H9 (cell line): ENCODE measurements around the gene EPO. TPM values are rescaled to one million over a fixed set of nuclear protein-coding genes. Genes with fewer than 3 reads are reported as not detected.

Experiments
- DNase-seq: peaks from one replicate; pipeline ENCODE4 v3.0.0-alpha.2; 2017
- H2AFZ ChIP-seq: one replicate; pipeline ENCODE4 v1.6.1; 2013; ENCODE audit warnings: mild to moderate bottlenecking, low read length, control low read depth, moderate library complexity
- H2AK5ac ChIP-seq: 2 replicates; pipeline ENCODE4 v1.6.1; 2013; ENCODE audit warnings: low read length, control low read depth, mixed read lengths; ENCODE audit not compliant: insufficient read length
- H2BK120ac ChIP-seq: one replicate; pipeline ENCODE4 v1.6.1; 2013; ENCODE audit warnings: low read depth, mild to moderate bottlenecking, low read length, control low read depth, inconsistent platforms; ENCODE audit not compliant: poor library complexity, severe bottlenecking
- H2BK12ac ChIP-seq: 2 replicates; pipeline ENCODE4 v1.6.1; 2013; ENCODE audit warnings: low read length, control low read depth, mixed read lengths, low read depth; ENCODE audit not compliant: insufficient read length
- H2BK15ac ChIP-seq: 2 replicates; pipeline ENCODE4 v1.6.1; 2013; ENCODE audit warnings: low read depth, low read length, control low read depth
- H2BK20ac ChIP-seq: one replicate; pipeline ENCODE4 v1.6.1; 2013; ENCODE audit warnings: low read depth, mild to moderate bottlenecking, low read length, control low read depth, inconsistent platforms; ENCODE audit not compliant: poor library complexity, severe bottlenecking
- H2BK5ac ChIP-seq: 2 replicates; pipeline ENCODE4 v1.6.1; 2013; ENCODE audit warnings: low read length, control low read depth, mixed read lengths; ENCODE audit not compliant: insufficient read length
- H3K14ac ChIP-seq: 2 replicates; pipeline ENCODE4 v1.6.1; 2013; ENCODE audit warnings: low read length, control low read depth; ENCODE audit not compliant: insufficient read depth
- H3K18ac ChIP-seq: 2 replicates; pipeline ENCODE4 v1.6.1; 2013; ENCODE audit warnings: low read depth, mild to moderate bottlenecking, mixed read lengths, low read length, control low read depth; ENCODE audit not compliant: insufficient read length
- H3K23ac ChIP-seq: 2 replicates; pipeline ENCODE4 v1.6.1; 2013; ENCODE audit warnings: low read length, control low read depth, mixed read lengths, low read depth; ENCODE audit not compliant: insufficient read length
- H3K23me2 ChIP-seq: 2 replicates; pipeline ENCODE4 v1.6.1; 2013; ENCODE audit warnings: low read depth, mild to moderate bottlenecking, mixed read lengths, low read length, control low read depth; ENCODE audit not compliant: insufficient read length, poor library complexity, severe bottlenecking
- H3K27ac ChIP-seq: 2 replicates; pipeline ENCODE4 v1.5.1; 2013; ENCODE audit warnings: low read length, control low read depth, mixed read lengths, low read depth; ENCODE audit not compliant: insufficient read length
- H3K27me3 ChIP-seq: 2 replicates; pipeline ENCODE4 v1.6.1; 2013; ENCODE audit warnings: low read length, control low read depth, inconsistent platforms; ENCODE audit not compliant: insufficient read depth
- H3K4ac ChIP-seq: 2 replicates; pipeline ENCODE4 v1.6.1; 2013; ENCODE audit warnings: low read depth, mild to moderate bottlenecking, control low read depth, inconsistent platforms, low read length, moderate library complexity
- H3K4me1 ChIP-seq: 2 replicates; pipeline ENCODE4 v1.6.1; 2013; ENCODE audit warnings: low read length, control low read depth, inconsistent platforms; ENCODE audit not compliant: insufficient read depth
- H3K4me2 ChIP-seq: 2 replicates; pipeline ENCODE4 v1.6.1; 2013; ENCODE audit warnings: low read length, control low read depth, mixed read lengths; ENCODE audit not compliant: insufficient read length, insufficient read depth
- H3K56ac ChIP-seq: 2 replicates; pipeline ENCODE4 v1.6.1; 2013; ENCODE audit warnings: low read depth, mild to moderate bottlenecking, mixed read lengths, low read length, control low read depth; ENCODE audit not compliant: insufficient read length
- H3K79me1 ChIP-seq: 2 replicates; pipeline ENCODE4 v1.6.1; 2013; ENCODE audit warnings: low read depth, mild to moderate bottlenecking, moderate library complexity, low read length, control low read depth, inconsistent platforms; ENCODE audit not compliant: insufficient read depth, poor library complexity, severe bottlenecking
- H3K79me2 ChIP-seq: 2 replicates; pipeline ENCODE4 v1.6.1; 2013; ENCODE audit warnings: low read length, control low read depth, inconsistent platforms; ENCODE audit not compliant: insufficient read depth
- H3K9ac ChIP-seq: 2 replicates; pipeline ENCODE4 v1.6.1; 2013; ENCODE audit warnings: low read length, control low read depth, mixed read lengths; ENCODE audit not compliant: insufficient read length; ENCODE audit errors: extremely low read depth
- H3K9me3 ChIP-seq: one replicate; pipeline ENCODE4 v1.6.1; 2013; ENCODE audit warnings: low read depth, low read length, inconsistent platforms; ENCODE audit not compliant: control insufficient read depth
- H3T11ph ChIP-seq: one replicate; pipeline ENCODE4 v1.6.1; 2013; ENCODE audit warnings: mild to moderate bottlenecking, low read length, control low read depth, inconsistent platforms
- H4K20me1 ChIP-seq: one replicate; pipeline ENCODE4 v1.6.1; 2013; ENCODE audit not compliant: control insufficient read depth, insufficient read length, insufficient read depth
- H4K5ac ChIP-seq: 2 replicates; pipeline ENCODE4 v1.6.1; 2013; ENCODE audit warnings: low read depth, mild to moderate bottlenecking, mixed read lengths, low read length, control low read depth; ENCODE audit not compliant: insufficient read length
- H4K8ac ChIP-seq: replicated peaks from 2 replicates; pipeline ENCODE4 v1.6.1; 2013; ENCODE audit warnings: low read length, control low read depth, mixed read lengths, low read depth; ENCODE audit not compliant: insufficient read length
- H4K91ac ChIP-seq: 2 replicates; pipeline ENCODE4 v1.6.1; 2013; ENCODE audit warnings: low read depth, mild to moderate bottlenecking, moderate library complexity, mixed read lengths, low read length, control low read depth; ENCODE audit not compliant: insufficient read length
- H3K27ac Mint-ChIP-seq, 3 experiments: 2 replicates in 2 of 3; 3 replicates in 1 of 3; pipeline ENCODE4 v1.8.0; 2020 to 2021; ENCODE audit warnings: mixed read lengths in 3 of 3, mild to moderate bottlenecking in 1 of 3, moderate library complexity in 1 of 3
- H3K27me3 Mint-ChIP-seq: 2 replicates; pipeline ENCODE4 v1.8.0; 2021; ENCODE audit warnings: low read depth, mild to moderate bottlenecking, moderate library complexity, mixed read lengths
- H3K36me3 Mint-ChIP-seq, 3 experiments: 2 replicates in 2 of 3; 3 replicates in 1 of 3; pipeline ENCODE4 v1.8.0; 2020 to 2021; ENCODE audit warnings: low read depth in 3 of 3, mixed read lengths in 3 of 3; ENCODE audit not compliant: insufficient read depth in 1 of 3
- H3K4me1 Mint-ChIP-seq, 2 experiments: 2 replicates each; pipeline ENCODE4 v1.8.0; 2020; ENCODE audit warnings: mixed read lengths in 2 of 2
- H3K4me3 Mint-ChIP-seq, 2 experiments: 2 replicates in 1 of 2; 3 replicates in 1 of 2; pipeline ENCODE4 v1.8.0; 2020 to 2021; ENCODE audit warnings: mild to moderate bottlenecking in 2 of 2, mixed read lengths in 2 of 2, moderate library complexity in 1 of 2
- H3K9me3 Mint-ChIP-seq, 2 experiments: 2 replicates in 1 of 2; 3 replicates in 1 of 2; pipeline ENCODE4 v1.8.0; 2020; ENCODE audit warnings: mild to moderate bottlenecking in 2 of 2, mixed read lengths in 2 of 2, moderate library complexity in 1 of 2
- CTCF ChIP-seq: fragments of 200-600 bp; sonication (generic); conservative IDR thresholded peaks from 3 replicates; pipeline ENCODE4 v1.8.0; 2021; ENCODE audit warnings: antibody characterized with exemption, mild to moderate bottlenecking
- WGBS: extraction: QIAGEN DNeasy Blood & Tissue Kit; methylation state at CpG from one replicate; pipeline ENCODE4 v1.1.7; 2013; ENCODE audit warnings: missing lambda C conversion rate, low lambda C conversion rate, mixed read lengths; ENCODE audit not compliant: insufficient read length; ENCODE audit errors: extremely low coverage; 5-methylcytosine and 5-hydroxymethylcytosine counted together
- total RNA-seq: library from RNA; stranded (reverse); gene quantifications from 2 replicates; pipeline ENCODE4 v1.2.1, GENCODE V29; 2021

The EPO gene
- total RNA-seq, 1 experiment from 2014 or later = 0.44 TPM

- H3K79me1 ChIP-seq = no peaks in the 10 kb centered on the region
- no peak overlapping the region for H3K56ac ChIP-seq
- H4K91ac ChIP-seq = no peak overlapping the region
- no peak overlapping the region for H3K18ac ChIP-seq
- no peak overlapping the region for H2BK120ac ChIP-seq
- no peak overlapping the region for H2BK20ac ChIP-seq
- no peak overlapping the region for H3K14ac ChIP-seq
- no peak overlapping the region for H2BK15ac ChIP-seq
- H4K8ac ChIP-seq = no peak overlapping the region
- no peaks in the 10 kb centered on the region for H3K36me3 Mint-ChIP-seq
- H3K4me1 ChIP-seq = no peaks in the 10 kb centered on the region
- H2AK5ac ChIP-seq = no peak overlapping the region
- no peak overlapping the region for H3K4me3 Mint-ChIP-seq
- no peaks in the 10 kb centered on the region for H3K9me3 ChIP-seq
- no peaks in the 10 kb centered on the region for H4K20me1 ChIP-seq
- no peak overlapping the region for H3K4ac ChIP-seq
- H3K23ac ChIP-seq = no peak overlapping the region
- no peak overlapping the region for H3K27ac ChIP-seq
- H3K27me3 Mint-ChIP-seq = peaks cover 28% of the 10 kb centered on the region
- no peak for DNase-seq
- no peak overlapping the region for H2AFZ ChIP-seq
- peaks cover 0 to 8% of the 10 kb centered on the region in 2 experiments; a peak in 1 of 4 replicates for H3K4me1 Mint-ChIP-seq
- TF ChIP-seq CTCF = no peak
- H3K9ac ChIP-seq = no peak overlapping the region
- H3K9me3 Mint-ChIP-seq = peaks cover 0 to 4% of the 10 kb centered on the region in 2 experiments; a peak in 1 of 5 replicates
- H3T11ph ChIP-seq = no peak overlapping the region
- H3K4me2 ChIP-seq = no peak overlapping the region
- H3K79me2 ChIP-seq = no peaks in the 10 kb centered on the region
- H2BK5ac ChIP-seq = no peak overlapping the region
- no CpG with 5 or more reads among the region's 3 CpGs for WGBS
- no peaks in the 10 kb centered on the region for H3K23me2 ChIP-seq
- H4K5ac ChIP-seq = no peak overlapping the region
- H2BK12ac ChIP-seq = no peak overlapping the region
- no peaks in the 10 kb centered on the region for H3K27me3 ChIP-seq
- no peak overlapping the region for H3K27ac Mint-ChIP-seq
These were observed 33.5 kb downstream of the EPO start for GRCh38 chr7:100753750-100754149.
